ENCODE measurements around the gene PDE2A.

The PDE2A gene

DNA sequence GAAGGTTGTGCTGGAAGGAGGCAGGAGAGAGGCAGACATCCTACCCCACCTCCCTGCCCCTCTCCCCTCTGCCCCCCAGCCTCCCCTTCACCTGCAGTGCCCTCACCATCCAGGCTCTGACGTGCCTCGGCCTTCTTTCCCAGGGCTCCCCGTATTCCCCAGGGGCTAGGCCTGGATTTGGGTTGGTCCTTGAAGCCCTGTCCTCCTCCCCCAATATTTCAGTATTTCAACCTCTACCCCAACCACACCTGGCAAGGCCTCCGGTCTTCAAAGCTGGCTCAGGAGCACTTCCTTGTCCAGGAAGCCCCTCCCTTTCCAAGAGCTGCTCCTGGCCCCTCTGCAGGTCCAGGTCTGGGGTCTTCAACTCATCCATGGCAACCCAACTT lies 8.6 kb upstream of the PDE2A start:
- DNase-seq = no peak

DNA sequence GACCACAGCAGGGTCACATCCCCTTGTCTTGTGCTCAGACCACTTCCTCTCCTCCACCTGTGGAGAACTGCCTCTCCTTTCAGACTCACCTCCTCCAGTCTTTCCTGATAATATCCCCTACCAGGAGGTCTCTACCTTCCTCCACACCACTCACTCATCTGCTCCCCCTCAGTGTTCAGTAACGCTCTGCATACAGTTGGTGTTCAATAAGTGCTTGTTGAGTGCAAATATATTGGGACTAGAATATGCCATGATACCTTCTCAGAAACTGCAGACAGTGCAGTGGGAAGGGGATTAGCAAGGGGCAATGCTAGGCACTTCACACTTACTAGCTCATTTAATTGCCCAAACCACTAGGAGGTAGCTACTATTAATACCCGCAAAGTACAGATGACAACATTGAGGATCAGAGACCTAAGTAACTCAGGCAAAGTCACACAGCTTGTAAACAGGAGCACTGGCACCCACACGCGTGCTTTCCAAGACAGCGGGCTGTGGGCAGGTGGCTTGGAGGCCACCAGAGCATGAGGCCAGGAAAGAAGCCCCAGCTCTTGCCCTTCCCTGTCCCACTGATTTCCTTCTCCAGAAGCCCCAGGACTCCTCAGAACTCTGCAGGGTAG lies 8.1 kb upstream of the PDE2A start:
- no peak for DNase-seq

DNA sequence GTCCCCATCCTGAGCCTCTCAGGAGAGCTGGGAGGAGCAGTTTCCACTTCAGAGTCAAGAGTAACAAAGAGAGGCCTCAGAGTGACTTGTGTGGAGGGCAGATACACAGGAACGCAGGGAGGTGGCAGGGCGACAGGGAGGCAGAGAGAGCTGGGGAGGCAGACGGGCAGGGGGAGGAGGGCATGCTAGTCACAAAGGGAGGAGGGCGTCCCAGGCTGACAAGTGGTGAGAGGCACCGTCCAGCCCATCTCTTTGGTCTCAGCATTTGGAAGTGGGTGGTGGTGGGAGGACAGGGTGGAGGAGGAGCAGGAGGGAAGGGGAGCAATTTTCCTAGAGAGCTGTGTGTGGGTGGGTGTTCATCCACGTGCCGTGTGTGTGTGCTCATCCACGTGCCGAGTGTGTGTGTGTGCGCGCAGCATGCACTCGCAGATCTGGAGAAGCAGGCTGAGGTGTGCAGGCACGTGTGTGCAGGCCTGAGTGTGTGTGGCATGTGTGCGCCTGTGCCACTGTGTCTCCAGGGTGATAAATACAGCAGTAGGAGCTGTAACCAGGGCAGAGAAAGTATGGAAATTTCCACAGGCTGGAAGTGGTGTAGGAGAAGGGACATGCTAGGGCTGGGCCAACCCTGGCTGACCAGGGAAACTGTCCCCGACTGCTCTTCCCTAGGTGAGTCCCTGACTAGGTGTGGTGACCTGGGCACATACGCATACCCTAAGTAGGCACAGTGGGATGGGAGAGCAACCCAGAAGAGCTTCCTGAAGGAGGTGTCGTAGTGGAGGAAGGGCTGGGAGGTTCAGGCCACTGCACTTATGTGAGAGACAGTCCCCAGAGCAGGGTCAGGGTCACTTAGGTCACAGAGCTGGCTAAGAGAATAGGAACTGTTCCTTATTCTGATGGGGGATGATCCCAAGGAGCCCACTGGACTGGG lies 7.3 kb upstream of the PDE2A start:
- peak in 1 of 2 experiments; percentile 45 for DNase-seq

DNA sequence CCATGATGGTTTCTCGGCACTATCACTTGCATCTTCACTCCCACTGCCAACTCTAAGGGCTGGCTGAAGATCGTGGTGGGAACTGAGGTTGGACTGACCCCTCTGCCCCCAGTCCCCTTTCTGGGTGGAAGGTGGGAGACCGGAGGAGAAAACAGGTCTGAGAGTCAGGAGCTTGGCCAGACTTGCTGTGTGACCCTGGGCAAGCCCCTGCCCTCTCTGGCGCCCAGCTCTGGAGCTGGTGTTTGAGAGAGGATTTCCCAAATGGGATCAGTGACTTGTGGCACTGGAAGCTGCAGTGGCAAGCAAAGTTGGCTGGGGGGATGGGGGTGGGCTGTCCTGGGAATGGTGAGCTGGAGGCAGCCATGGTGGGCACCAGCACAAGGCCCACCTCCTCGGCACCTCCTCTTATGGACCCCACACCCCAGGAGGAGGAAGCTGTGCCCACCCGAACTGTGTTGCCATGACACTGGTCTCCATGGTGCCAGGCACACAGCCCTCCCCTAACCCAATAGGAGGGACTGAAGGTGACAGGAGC lies 6.5 kb upstream of the PDE2A start:
- DNase-seq = no peak

DNA sequence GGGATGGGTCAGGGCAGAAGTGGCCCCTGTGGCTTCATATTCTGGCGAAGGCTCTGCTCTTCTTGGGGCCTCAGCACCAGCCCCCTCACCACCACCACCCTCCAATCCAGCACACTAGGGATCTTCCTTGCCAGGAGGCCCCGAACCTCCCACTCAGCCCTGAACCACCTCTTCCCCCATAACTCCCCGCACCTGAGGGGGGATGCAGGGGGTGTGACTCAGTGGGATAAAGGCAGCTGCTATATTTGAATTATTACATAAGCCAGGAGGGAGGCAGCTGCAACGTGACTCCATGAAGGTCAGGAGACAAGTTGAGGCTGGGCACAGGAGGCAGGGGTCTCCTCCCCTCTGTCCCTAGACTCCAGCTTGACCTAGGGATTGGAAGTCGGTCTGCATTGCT lies 5.6 kb upstream of the PDE2A start:
- no peak for DNase-seq

DNA sequence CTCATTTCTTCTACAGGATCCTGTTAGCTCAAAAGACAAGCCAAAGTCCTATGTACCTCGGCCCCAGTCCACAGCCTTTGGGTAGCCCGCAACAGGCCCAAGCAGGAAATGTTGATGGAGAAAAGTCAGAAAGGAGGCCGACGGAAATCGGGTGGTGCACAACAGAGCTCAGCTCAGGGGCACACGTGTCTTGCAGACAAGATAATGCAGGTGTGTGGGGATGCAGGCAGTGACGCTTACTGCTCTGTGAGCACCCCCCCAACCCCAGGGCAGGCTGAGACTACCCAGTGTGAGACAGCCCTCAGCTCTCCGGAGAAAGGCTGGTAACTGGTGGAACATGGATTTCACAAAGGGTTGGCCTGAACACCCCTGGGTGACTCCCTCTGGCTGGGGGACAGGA lies 4.3 kb upstream of the PDE2A start:
- DNase-seq = no peak

DNA sequence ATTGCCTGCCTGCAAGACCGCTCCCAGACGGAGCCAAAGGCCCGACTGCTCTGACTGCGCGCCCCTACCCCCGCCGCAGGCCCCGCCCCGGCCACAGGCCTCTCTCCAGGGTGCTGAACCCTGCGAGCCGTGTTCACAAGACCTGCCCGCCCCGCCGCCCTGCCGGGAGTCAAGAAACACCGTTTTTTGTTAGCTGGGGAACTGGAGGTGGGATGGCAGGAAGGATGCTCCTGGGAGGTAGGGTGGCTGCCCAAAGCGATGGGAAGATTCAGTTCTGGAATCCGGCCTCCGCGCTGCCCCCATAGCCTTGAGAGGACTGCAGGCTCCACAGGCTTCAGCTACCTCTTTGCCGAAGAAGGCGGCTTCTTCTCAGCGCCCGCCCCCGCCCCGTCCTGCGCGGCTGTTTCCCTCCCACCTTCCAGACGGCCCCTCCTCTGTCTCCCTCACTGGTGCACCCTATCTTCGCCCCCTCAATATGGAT lies 2.7 kb upstream of the PDE2A start:
- no peak for DNase-seq

DNA sequence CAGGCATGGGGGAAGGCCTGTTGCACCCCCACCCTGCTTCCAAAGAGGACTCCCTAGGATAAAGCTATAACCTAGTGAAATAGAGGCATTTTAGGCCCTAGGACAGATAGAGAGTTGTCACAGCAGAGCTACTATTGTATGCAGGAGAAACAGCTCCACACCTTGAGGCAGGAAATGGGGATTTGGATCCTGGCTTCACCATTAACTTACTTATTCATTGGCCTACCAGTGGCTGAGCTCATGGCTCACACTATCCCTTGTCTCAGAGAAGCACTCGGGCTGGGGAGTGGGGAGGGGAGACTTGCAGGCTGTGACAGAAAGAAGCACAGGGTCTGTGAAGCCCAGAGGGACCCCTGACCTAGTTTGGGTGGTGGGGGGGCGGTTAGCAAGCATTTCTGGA lies 999 bp upstream of the PDE2A start:
- no peak for DNase-seq

DNA sequence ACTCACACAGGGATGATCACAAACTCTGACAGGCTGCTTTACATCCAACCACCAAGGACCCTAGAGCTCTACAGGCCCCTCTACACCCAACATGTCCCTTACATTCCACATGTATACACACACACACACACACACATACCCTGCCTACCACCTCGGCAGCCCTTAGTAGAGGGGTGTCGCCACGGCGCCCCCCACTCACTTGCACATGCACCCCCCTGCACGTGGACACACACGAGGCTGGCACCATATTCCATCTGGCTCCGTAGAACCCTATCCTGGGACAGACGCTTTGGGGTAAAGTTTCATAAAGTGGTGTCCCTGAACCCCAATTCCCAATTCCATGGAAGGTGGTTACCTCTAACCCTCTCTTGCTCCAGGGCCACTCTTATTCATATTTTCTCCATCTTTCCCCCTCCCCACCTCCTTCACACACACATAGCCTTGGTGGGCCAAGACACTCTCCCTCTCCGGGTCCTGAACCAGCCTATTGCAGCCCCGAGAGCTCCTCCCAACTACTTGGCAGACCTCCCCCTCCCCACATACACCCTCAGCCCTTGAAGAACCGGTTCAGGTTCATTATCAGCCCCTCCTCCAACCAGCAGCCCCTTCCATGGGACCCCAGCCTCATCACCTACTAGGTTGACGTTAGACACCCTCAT lies 809 bp downstream of the PDE2A start:
- DNase-seq = no peak

DNA sequence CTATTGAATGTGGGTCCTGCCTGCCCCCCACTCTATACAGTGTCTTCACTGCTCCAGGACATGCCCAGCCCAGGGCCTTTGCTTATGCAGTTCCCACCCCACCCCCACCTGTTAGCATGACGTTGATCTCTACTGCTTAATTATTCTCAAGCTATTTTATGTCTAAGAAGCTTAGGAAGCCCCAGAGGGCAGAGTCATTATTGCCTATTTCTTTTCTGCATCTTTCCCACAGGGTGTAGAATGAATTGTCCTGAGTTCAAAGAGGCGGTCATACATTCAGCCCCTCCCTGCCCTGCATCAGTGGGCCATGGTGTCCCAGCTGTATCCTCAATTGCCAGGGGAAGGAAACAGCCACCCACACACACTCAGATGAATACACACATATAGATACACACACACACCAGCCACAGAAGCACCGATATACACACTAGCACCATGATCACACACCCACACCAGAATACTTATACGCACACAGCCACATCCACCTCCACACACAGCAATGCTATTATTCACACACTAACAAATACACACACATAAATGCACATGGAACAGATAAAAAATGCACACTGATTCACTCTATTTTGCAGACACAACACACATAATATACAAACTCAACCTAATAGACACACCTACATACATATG lies 1.5 kb downstream of the PDE2A start:
- no peak for DNase-seq

DNA sequence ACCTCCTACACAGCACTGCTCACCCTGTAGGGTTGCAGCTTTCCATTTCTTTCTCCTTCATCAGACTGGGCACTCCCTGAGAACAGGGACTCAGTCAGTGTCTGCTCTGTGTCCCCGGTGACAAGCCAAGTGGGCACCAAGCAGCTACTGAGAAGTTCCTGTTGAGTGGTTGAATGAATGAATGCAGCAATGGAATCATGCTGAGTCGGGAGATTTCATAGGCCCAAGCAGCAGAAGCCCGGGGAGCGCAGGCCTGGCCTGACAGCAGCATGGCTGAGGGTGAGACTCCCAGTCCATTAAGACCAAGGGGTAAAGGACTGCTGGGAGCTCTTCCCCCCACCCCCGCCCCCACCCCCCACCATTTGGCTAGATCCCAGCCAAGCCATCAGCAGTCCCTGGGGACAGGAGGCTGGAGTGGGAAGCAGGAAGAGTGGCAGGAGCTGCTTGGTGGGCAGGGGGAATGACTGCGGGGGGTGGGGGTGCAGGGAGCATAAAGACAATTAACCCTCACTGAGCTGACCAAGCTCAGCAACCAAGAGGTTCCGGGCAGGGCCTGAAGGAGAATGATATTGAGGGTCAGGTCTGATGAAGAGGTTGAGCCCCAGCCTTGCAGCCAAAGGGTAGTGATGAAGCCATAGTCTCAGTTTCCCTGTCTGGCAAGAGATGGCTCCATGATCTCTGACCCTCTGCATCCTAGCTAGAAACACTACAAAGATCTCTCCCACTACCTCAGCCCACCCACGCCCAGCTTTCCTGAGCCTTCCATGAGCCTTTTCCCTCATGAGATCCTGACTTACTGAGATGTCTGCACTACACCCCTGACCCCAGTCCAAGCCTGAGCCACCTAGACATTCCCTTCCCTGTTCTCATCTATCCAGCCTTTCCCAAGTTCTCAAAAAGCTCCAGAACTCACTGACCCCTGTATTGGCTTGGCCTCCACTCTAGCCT lies 2.8 kb downstream of the PDE2A start:
- peak in 1 of 2 experiments; percentile 53 for DNase-seq

DNA sequence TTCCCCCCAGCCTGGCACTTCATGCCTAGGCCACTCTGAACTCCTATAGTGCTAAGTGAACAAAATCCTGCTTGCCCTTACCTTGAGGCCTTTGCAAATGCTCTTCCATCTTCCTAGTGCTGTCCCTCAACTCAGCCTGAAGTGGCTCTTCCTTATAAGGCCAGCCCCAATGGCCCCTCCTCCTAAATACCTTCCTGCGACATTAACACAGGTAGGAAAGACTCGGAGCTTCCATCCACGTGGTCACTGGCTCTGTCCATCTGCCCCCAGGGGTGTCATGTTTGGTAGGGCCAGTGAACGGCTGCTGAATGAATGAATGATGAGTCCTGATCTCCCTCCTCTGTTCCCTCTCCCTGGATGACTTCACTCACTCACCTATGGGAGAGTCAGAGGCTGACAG lies 4.2 kb downstream of the PDE2A start:
- peak; percentile 51 to 81 for DNase-seq

DNA sequence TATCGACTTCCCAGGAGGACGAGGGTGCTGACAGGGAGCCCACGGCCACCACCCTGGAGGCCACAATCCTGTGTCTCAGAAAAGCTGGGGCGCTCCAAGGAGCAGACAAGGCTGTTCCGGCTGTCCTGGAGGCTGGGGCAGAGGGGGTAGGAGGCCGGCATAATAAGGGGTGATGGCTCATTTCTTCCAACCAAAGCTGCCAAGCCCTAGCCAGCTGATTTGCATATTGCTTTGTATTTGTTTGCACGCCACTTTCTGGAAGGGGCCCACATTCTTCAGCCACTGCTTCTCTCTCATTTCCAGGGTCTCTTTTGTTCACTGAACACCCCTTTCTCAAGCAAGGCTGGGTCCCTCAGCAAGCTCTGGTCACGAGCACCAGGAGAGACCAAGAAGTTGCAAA lies 4.7 kb downstream of the PDE2A start:
- DNase-seq = peak; percentile 60 to 92

DNA sequence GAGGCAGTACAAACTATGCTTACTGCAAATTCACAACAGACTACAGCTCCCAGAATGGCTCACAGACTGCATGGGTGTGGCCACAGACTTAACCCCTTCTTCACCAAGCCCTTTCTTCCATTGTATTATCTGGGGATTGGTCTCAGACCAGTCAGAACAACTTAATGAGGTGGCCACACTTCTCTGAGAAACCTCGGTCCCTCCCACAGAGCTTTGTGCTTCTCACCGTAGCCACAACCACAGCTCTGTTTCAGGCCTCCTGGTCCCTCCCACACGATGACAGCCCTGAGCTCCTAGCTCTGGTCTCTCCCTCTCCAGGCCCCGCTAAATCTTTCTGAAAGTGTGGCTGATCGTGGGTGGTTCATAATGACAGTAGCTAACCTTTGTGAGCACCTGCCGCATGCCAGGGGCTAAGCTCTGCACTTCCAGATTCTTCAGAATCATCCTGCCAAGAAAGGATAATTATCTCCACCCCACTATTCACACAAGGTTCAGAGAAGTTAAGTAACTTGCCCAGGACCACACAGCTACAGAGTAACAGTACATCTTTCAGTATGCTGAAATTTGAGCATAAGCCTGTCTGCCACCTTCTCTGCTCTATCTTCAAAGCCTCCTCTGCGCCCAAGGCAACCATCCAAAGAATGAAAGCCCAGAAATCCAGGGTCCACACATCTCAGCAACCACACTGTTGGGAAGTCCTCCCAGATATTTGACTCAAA lies 5.4 kb downstream of the PDE2A start:
- peak; percentile 60 to 76 for DNase-seq

DNA sequence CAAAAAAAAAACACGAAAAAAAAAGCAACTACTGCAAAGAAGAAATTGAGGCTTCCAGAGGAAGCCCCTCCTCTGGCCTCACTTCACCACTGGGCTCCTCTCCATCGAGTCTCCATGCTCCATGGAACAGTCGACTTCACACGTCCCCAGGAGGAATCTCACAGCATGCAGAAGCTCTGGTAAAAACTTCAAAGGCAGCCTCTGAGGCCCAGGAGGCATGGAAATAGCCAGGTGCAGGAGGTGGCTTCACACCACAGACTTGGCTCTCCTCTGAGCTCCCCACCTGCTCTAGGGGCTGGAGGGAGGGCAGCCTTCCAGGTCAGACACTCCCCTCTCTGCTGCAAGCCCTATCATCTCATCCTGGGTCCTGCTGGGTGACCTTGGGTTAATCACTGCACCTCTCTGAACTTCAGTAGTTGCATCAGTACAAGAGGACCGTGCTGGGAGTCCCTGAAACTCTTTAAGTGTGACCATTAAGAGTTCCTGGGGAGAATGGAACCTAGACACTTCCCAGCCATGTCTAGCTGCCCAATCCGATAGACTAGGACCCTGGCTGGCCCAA lies 8.2 kb downstream of the PDE2A start:
- DNase-seq = no peak

DNA sequence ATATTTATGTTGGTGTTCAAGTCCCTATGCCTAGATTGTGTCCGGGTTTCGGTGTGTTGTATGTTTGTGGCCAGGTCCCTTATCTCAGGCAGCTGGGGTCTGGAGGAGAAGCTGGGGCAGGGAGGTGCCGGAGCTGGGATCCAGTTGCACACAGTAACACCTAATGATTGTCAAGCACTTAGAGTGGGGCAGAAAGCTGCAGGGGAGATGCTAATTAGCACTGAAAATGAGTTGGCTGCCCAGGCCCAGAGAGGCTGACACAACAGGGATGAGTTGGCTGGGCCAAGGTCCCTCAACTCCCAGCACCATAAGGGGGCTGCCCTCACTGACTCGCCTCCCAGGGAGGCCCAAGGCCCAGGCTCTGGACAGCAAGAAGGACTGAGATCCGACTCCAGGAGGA lies 12.2 kb downstream of the PDE2A start:
- DNase-seq = no peak

DNA sequence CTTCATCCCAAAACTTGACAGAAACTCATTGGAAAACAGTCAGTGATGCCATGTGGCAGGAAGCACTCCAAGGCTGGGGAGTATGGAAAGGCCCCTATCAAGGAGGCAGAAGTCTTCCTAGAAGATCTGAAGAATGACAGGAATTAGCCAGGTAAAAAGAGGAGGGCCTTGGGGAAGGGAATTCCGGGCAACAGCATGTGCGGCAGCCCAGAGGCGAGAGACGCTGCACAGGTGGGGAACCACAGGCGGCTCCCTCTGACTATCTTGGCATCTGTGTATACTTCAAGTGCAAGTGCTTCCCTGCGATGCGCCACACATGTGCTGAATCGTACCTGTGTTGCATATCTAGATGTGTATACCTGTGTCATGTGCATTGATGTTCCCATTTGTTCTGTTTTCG lies 12.7 kb downstream of the PDE2A start:
- no peak for DNase-seq

DNA sequence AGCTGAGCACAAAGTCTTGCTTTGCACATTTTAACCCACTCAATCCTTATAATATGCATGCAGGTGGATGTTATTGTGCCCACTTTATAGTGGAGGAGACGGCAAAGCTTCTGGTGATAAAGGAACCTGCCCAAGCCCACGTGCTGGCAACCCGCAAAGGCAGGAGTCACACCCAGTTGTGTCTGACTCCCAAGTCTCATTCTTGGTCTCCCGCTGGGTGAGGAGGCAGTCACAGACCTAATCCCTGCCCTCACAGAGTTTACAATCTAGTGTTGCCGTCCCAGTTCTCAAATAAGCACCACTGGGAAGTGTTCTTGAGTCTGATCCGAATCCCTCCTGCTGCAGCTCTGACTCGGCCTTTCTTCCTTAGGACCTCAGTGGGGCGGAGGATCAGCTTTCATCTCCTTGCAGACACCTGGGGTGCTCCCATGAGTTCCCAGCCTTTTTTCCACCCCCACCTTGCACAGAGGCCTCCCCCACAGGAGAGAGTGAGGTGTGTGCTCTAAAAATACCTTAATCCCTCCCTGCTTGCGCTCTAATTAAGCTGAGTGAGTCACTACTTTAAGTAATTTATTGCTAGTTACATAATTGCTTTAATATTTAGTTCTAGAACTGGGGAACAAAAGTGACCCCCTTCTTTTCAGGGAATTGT lies 15.1 kb downstream of the PDE2A start:
- DNase-seq = no peak

DNA sequence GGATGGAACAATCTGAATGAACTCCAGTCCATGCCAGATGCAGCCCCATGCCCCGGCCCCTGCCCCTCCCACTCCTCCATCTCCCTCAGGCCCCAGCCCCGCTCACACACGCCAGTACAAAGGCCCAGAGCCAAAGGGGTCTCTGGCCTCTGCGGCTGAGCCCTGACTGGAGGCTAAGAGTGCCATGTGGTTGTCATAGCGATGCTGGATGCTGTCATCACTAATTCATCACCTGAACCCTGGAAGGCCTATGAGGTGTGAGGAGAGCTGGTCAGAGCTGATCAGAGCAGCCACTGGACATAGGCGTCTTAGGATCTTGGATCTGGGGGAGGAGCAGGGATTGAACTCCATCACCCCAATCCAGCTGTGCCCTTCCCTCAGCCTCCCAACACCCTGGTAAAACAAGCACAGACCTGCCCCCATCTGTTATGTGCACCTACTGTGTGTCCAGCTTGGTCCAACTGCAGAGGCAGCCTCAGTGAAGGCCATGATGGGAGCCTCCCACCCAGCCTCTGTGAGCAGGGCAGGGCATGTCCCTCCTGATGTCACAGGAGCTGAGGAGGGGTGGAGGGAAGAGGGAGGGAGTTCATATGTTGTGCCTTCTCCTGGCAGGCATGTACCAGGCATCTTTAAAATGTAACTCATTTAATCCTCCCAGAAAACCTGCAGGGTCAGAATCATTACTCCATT lies 16.7 kb downstream of the PDE2A start:
- no peak for DNase-seq

All from NCI-H526 (cell line).